GM19099 (cell line): Measurements from ENCODE around the gene NOS3.

Experiments
- POLR2A ChIP-seq: IDR thresholded peaks from 3 replicates; pipeline ENCODE4 v1.6.1; 2011; ENCODE audit warnings: low read depth; ENCODE audit not compliant: insufficient read length; ENCODE audit errors: extremely low read depth

The NOS3 gene

DNA sequence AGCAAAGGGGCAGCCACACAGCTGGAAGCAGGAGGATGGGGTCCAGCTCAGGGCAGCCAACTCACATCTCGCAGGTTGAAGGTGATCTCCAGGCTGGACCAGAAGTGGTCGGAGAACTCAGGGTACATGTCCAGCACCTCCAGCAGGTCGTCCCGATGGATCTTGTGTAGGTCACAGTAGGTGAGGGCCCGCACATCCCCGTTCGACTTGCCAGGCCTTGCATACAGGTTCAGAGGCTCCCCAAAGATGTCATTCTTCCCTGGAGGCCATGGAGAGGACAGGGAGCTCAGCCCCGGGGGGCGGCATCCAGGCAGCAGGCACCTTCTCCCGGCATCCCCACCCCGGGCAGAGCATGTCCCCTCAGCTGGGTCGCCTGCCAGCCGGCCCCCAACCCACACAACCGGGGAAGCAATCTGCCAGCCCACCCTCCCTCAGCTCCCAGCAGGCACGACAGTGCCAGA is 42.0 kb upstream of the NOS3 start:
- no peak for TF ChIP-seq POLR2A

- no peak for TF ChIP-seq POLR2A
Observed at GRCh38 chr7:150949564-150949963, 41.3 kb upstream of the NOS3 start.

GRCh38 chr7:150949971-150950491 is 40.8 kb upstream of the NOS3 start:
- TF ChIP-seq POLR2A = no peak

- TF ChIP-seq POLR2A = no peak
Observed at GRCh38 chr7:150950496-150951180, 40.2 kb upstream of the NOS3 start.

GRCh38 chr7:150951181-150951520 is 39.7 kb upstream of the NOS3 start:
- no peak for TF ChIP-seq POLR2A

DNA sequence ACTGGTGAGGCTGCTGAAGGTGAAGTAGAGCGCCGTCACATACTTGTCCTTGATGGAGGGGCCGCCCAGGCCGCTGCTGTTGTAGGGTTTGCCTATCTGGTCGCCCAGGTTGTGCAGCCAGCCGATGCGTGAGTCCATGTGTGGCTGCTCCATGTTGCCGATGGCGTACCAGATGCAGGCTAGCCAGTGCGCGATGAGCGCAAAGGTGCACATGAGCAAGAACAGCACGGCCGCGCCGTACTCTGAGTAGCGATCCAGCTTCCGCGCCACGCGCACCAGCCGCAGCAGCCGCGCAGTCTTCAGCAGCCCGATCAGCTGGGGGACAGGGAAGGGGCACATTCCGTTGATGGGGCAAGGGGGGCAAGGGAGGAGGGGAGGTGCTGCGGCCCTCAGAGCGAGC is 39.3 kb upstream of the NOS3 start:
- TF ChIP-seq POLR2A = no peak

DNA sequence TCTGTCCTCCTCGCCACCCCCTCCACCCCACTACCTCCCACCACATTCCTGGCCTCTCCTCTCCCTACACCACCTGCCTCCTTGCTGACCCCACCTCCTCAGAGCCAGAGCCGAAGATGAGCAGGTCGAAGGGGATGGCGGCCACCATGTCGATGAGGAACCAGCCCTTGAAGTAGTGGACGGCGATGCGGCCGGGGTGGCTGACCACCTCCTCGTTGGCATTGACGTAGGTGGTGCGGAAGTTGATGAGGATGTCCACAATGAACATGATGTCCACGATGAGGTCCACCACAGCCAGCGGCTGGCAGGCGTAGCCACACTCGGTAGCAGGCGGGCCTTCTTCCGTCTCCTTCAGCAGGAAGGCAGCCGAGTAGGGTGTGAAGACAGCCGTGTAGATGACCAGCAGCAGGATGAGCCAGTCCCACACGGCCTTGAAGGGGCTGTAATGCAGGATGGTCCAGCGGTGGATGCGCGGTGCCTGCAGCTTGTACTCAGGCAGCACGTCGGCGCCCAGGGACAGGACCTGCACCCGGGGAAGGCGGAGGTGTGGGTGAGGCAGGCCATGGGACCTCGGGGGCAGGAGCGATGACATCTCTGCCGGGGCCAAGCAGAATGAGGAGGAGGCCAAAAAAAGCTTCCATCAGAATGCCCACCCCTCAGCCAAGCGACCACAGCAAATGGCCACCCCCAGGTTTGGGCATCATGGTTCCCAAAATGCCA is 38.3 kb upstream of the NOS3 start:
- no peak for TF ChIP-seq POLR2A

- TF ChIP-seq POLR2A = no peak
Observed at GRCh38 chr7:150953061-150953997, 37.5 kb upstream of the NOS3 start.

- no peak for TF ChIP-seq POLR2A
Observed at GRCh38 chr7:150954201-150954985, 36.4 kb upstream of the NOS3 start.

GRCh38 chr7:150954986-150955518 is 35.8 kb upstream of the NOS3 start:
- no peak for TF ChIP-seq POLR2A

- TF ChIP-seq POLR2A = no peak
Observed at GRCh38 chr7:150955519-150956394, 35.1 kb upstream of the NOS3 start.

DNA sequence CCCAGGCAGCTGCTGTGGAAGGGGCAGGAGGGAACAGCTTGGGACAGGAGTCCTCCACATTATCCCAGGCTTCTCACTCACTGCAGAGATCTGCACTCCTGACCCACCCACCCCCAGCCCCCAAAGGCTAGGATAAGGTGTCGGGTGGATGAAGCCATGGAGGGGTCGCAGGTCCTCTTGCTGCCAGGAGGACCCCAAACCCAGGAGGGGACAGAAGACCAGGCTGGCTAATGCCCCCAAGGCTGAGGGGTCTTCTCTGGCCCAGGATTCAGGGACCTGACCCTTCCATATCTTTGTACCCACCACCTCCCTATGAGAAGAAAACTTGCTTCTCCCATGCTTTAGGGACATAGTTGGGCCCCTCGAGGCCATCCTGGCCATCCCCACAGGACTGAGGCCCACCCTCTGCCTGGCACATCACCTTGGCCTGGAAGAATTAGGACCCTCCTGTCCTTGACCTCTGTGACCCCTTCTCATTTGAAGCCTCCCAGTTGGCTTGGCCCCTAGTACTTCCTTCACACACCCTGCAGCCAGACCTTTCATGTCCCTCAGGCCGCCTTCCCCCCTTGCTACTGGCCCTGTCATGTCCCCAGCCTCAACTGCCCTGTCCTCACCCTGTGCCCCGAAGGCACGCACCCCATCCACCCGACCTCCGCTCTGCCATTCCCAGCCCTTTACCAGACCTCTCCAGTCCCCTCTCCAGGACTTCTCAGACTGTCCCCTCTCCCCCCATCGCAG is 34.3 kb upstream of the NOS3 start:
- TF ChIP-seq POLR2A = no peak
